Endothelial cell of umbilical vein (primary cell): ENCODE results near the gene ADAMTSL2.

ENCODE experiments used
- CTCF ChIP-seq, 2 donors: IDR thresholded peaks; 1 replicate in 1 of 2; 2 replicates in 1 of 2; pipeline ENCODE4 v1.5.1; 2011; ENCODE audit warnings: low read length in 2 of 2, mild to moderate bottlenecking in 2 of 2, moderate library complexity in 2 of 2, control low read depth in 1 of 2, inconsistent platforms in 1 of 2, low read depth in 1 of 2; ENCODE audit not compliant: insufficient read depth in 1 of 2; ENCODE audit errors: extremely low read depth in 1 of 2
- EZH2 ChIP-seq: IDR thresholded peaks from 2 replicates; pipeline ENCODE4 v1.6.1; 2012; ENCODE audit warnings: borderline replicate concordance, low read depth, mild to moderate bottlenecking, moderate library complexity, low read length, inconsistent platforms; ENCODE audit not compliant: severe bottlenecking
- JUN ChIP-seq: IDR thresholded peaks from 2 replicates; pipeline ENCODE4 v1.6.1; 2011; ENCODE audit warnings: borderline replicate concordance, low read depth; ENCODE audit not compliant: insufficient read length, insufficient read depth
- MYC ChIP-seq: IDR thresholded peaks from one replicate; pipeline ENCODE4 v1.6.1; 2011; ENCODE audit warnings: mild to moderate bottlenecking, low read depth, low read length
- POLR2A ChIP-seq: IDR thresholded peaks from 2 replicates; pipeline ENCODE4 v1.6.1; 2012; ENCODE audit warnings: low read depth, mild to moderate bottlenecking, control low read depth, low read length
- POLR2AphosphoS5 ChIP-seq: IDR thresholded peaks from 2 replicates; pipeline ENCODE4 v1.6.1; 2012; ENCODE audit warnings: low read depth, mild to moderate bottlenecking, control low read depth, low read length, moderate library complexity; ENCODE audit not compliant: insufficient read depth

DNA sequence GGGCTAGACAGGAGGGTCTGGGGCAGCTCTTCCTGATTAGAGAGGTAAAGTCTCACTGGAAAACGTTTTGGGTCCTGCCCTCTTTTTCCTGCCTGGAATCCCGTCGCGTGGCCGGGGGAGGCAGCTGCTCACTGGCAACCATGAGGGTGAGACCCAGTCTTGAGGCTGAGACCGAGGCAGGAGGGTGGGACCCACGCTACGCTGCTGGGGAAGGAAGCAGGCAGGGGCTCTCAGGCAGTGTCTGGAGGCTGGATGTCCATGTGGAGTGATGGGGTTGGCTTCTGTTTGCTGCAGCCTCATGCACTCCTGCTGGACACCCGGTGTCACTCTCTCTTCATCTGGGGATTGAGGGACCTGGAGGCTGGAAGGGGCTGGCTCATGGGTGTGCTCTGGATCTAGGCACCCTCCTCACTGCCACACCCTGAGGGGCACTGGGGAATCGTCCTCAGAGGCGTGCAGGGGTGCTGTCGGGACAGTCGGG lies 44.3 kb upstream of the ADAMTSL2 start:
- no peak for TF ChIP-seq POLR2AphosphoS5
- no peak for TF ChIP-seq JUN
- TF ChIP-seq CTCF (IDR thresholded peaks at IDR 0.05; ENCODE audit: extremely low read depth in 1 of 2, insufficient read depth in 1 of 2, low read depth in 1 of 2, low read length in 2 of 2) = no peak
- no peak for TF ChIP-seq POLR2A
- no peak for TF ChIP-seq MYC
- no peak for TF ChIP-seq EZH2
